ENCODE measurements around the gene DTD1.

GRCh38 chr20:18628330-18628920 lies 40.6 kb downstream of the DTD1 start:
- TF ChIP-seq CTCF (tag by site-specific recombination; IDR thresholded peaks at IDR 0.05) (no peak), GLIS2 (tag by site-specific recombination; IDR thresholded peaks at IDR 0.05) (no peak), MYNN (tag by site-specific recombination; IDR thresholded peaks at IDR 0.05; ENCODE audit: borderline replicate concordance) (no peak), YY1 (tag by site-specific recombination; IDR thresholded peaks at IDR 0.05) (no peak), ZNF707 (tag by site-specific recombination; IDR thresholded peaks at IDR 0.05) (no peak), ZNF585B (tag by site-specific recombination; IDR thresholded peaks at IDR 0.05) (no peak), SETDB1 (IDR thresholded peaks at IDR 0.05; ENCODE audit: insufficient read length, low read length) (no peak), ZNF157 (tag by site-specific recombination; IDR thresholded peaks at IDR 0.05) (no peak)

Measured in HEK293 (cell line).